Omental fat pad (tissue), 4 donors: Measurements from ENCODE around the gene PGM5. TPM values are rescaled to one million over a fixed set of nuclear protein-coding genes. Genes with fewer than 3 reads are reported as not detected.

ENCODE experiments used
- ATAC-seq: fragments of 150-250 bp; one replicate; pipeline ENCODE4 v1.9.1; 2016; ENCODE audit warnings: mild to moderate bottlenecking, moderate library complexity; ENCODE audit not compliant: low FRiP score
- DNase-seq: peaks from one replicate; pipeline ENCODE4 v3.0.0-alpha.2; 2019; ENCODE audit warnings: low spot score
- total RNA-seq, 4 donors: library from RNA; depleted of rRNA; stranded (reverse); fragments of >200 nt; gene quantifications; one replicate each; pipeline ENCODE4 v1.1.0, GENCODE V29; 2016
- TF ChIP-seq, protein P1 (sequence below), 3 donors: fragments of 450-650 bp; IDR thresholded peaks; one replicate each; pipeline ENCODE4 v1.5.1; 2016 to 2017; ENCODE audit warnings: antibody characterized with exemption in 3 of 3, mild to moderate bottlenecking in 3 of 3, moderate library complexity in 2 of 3

The PGM5 gene
- total RNA-seq, 4 donors from 2014 or later: 18.1 to 63.7 (median 26.3) TPM

DNA sequence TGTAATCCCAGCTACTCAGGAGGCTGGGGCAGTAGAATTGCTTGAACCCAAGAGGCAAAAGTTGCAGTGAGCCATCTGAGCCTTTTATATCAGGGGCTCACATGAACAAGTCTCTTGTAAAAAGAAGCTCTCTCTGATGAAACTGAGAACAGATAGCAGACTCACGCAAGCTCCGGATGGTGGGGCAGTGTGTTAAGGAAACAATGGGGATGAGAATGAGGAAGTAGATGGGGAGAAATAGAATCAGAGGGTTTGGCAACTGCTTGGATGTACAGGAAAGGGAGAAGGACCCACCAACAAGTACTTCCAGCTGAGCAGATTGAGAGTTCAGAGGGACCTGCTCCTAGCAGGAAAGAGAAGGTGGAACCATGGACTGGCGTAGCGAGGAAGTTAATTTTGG is 165.7 kb downstream of the PGM5 start:
- TF ChIP-seq, protein P1, sequence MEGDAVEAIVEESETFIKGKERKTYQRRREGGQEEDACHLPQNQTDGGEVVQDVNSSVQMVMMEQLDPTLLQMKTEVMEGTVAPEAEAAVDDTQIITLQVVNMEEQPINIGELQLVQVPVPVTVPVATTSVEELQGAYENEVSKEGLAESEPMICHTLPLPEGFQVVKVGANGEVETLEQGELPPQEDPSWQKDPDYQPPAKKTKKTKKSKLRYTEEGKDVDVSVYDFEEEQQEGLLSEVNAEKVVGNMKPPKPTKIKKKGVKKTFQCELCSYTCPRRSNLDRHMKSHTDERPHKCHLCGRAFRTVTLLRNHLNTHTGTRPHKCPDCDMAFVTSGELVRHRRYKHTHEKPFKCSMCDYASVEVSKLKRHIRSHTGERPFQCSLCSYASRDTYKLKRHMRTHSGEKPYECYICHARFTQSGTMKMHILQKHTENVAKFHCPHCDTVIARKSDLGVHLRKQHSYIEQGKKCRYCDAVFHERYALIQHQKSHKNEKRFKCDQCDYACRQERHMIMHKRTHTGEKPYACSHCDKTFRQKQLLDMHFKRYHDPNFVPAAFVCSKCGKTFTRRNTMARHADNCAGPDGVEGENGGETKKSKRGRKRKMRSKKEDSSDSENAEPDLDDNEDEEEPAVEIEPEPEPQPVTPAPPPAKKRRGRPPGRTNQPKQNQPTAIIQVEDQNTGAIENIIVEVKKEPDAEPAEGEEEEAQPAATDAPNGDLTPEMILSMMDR (IDR thresholded peaks at IDR 0.05): no peak
- DNase-seq (no peak), ATAC-seq (no peak)

DNA sequence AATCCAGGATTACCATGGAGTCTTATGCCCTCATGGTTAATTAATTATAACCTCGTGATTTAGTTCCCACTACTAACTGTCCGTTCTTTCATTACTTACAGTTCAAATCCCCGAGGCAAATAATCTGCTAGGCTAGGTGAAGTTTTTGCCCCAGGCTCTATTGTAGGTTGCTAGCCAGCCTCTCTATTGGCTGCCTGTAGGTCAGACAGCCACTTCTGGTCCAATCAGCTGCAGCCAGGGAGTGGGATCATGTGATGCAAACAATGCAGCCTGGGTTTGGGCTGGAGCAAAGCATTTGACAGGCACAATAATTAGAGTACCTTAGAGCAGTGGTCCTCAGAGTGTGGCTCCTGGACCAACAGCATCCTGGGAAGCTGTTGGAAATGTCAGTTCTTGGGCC is 166.5 kb downstream of the PGM5 start:
- no peak for DNase-seq
- TF ChIP-seq, protein P1 (IDR thresholded peaks at IDR 0.05): no peak
- ATAC-seq: no peak

DNA sequence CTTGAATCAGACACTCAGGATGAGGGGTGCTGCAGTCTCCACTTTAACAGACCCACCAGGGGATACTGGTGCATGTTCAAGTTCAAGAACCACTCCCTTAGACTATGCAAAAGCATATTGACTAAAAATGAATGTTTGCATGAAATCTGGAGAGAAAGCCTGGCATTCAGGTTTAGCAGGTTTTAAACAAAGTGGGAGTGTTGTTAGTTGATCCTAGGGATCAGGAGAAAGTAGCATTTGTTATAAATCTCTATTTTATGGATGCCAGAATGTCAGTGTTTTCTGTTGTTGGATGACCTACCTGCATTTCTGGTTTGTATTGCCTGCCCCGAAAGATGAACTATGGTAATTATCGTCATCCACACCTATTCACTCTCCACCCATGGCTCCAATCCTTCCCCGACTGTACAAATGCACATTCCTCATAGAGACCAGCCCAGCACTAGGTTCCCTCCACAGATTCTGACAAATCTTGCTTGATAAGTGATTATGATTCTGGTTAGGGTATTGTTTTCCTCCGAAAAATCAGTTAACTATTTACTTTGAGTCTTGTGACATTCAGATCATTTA is 167.0 kb downstream of the PGM5 start:
- ATAC-seq (no peak), DNase-seq (no peak)
- TF ChIP-seq, protein P1 (IDR thresholded peaks at IDR 0.05): no peak

DNA sequence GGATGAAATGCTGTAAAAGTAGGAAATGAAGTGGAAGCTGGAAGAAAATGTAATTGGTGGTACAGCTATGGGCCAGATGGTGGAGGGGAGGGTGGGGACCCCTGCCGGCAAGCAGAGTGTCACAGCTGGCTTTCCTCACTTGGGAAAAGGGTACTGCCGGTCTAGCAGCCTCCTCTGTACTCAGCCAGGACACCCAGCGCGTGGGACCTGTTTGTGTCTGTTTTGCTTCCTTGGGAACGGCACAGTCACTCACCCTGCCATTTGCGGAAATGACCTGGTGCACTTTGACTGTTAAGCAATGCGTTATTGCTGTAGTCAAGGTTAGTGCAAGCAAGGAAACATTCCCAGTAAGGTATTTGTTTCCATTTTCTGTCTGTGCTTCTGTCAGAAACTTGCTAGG is 174.2 kb downstream of the PGM5 start:
- DNase-seq (no peak), ATAC-seq (no peak)
- TF ChIP-seq, protein P1 (IDR thresholded peaks at IDR 0.05): no peak

DNA sequence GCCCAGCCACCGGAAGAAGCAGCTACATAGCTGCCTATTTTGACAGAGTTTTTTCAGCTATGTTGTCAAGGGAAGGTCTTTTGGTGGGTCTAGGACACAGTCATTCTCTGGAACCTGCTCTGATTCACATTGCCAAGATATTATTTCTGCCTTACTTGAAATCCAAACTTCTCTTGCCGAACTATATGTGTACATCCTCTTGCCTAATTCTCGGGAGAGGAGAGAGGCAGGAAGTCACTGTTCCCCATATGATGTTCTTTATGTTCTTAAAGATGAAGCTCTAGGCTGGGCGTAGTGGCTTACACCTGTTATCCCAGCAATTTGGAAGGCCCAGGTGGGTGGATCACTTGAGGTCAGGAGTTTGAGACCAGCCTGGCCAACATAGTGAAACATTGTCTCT is 175.7 kb downstream of the PGM5 start:
- TF ChIP-seq, protein P1 (IDR thresholded peaks at IDR 0.05): no peak
- ATAC-seq (no peak), DNase-seq (no peak)

DNA sequence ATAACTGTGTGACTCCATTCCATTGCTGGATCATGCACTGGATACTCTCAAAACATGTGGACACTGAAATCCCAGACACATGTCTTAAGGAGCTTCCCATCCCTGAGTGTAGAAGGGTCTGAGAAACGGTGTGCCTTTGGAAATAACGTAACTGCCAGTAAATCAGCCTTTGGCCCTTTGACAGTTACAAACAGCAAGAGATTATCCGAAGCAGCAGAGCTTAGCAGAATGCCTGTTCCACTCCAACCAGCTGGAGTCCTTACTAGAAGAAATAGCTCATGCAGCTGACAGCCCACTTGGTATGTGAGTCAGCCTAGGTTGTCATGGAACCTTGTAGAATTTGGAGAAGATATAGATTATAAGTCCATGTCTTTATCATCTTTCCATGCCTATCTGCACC is 177.3 kb downstream of the PGM5 start:
- ATAC-seq (no peak), DNase-seq (no peak)
- TF ChIP-seq, protein P1 (IDR thresholded peaks at IDR 0.05): no peak

DNA sequence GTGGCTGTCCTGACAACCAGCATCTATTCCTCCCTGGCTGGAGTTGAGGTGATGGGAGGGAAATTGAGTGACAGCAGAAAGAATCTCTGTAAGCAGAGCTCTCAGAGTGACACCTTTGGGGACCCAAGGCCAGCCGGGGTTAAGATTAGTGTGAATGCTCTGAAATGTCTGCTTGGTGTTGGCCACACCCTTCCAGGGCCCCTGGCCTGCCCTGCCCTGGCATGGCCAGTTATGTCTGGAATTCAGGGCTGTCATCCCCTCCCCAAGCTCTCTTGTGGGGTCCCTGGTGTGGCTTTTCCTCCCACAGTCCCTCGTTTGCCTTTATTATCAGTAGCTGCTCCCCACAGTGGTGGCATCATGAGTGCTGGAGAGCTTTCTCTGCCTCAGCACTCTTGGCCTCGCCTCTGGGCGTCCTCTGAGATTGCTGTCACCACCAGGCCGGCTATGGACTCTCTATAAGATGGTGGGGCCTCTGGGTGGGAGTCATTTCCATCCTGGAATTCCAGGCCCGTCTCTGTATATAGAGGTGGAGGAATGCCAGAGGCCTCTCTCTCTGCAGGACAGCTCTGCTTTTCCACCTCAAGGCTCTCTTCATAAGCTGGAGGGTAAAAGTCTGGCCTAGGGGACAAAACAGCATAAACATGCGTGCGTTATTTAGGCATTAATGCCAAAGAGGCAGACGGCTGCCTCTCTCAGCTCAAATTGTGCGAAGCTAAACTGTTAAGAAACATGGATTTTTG is 180.6 kb downstream of the PGM5 start:
- ATAC-seq (no peak), DNase-seq (no peak)
- TF ChIP-seq, protein P1 (IDR thresholded peaks at IDR 0.05): no peak
